GM19238 (cell line): Measurements from ENCODE around the gene PCBP3.

ENCODE experiments used
- DNase-seq: peaks from one replicate; pipeline ENCODE4 v3.0.0; 2011; ENCODE audit warnings: low spot score; ENCODE audit not compliant: insufficient read length

The PCBP3 gene

DNA sequence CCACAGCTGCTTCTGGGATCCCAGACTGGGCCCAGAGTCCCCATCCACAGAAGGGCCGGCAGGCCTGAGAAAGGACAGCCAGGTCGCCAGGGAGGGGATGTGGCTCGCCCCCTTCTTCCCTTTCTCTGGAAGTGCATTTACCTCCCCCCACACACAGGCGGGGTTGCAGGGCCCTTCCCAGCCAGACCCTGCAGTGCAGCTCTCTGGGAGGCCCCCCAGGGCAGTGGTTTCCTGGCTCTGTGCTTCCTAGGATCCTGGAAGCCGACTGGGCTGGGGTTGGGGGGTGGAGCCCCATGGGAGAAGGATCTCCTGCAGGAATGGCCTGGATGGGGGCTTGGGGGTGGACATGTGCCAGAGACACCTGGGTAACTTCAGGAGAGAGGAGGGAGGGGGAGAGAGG lies 333.9 kb downstream of the PCBP3 start:
- DNase-seq, result no peak

DNA sequence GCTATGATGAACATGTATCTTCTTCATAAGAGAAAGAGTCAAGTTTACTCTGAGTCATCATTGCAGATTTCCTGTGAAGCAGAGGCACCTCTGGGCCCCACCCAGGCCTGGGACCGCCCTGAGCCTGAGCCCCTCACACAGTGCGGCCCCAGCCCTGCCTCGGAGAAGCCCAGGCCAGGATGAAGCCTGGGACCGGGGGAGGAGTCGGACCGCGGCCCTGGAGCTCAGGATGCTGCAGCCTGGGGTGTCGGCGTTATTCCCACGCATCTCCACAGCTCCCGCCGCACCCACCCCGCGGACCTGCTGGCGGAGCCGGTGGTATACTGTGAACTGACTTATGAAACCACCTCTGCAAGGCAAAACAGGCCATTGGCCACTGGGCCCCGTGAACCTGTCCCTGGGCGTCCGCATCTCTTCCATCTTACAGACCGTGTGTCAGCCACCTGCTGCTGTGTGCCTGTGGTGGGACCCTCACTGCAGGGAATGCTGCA lies 335.7 kb downstream of the PCBP3 start:
- DNase-seq, result no peak

DNA sequence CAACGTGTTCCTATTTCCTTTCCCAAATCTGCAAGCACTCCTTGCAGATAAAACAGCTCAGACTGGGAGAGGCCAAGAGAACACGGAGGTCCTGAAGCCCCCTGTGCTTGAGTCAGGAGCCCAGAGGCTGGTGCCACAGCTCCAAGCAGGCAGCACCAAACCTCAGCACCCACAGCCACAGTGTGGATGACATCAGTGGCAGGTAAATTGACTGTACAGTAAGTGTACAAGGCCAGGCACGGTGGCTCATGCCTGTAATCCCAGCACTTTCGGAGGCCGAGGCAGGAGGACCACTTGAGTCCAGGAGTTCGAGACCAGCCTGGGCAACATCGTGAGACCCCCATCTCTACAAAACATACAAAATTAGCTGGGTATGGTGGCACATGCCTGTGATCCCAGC lies 336.1 kb downstream of the PCBP3 start:
- no peak for DNase-seq

DNA sequence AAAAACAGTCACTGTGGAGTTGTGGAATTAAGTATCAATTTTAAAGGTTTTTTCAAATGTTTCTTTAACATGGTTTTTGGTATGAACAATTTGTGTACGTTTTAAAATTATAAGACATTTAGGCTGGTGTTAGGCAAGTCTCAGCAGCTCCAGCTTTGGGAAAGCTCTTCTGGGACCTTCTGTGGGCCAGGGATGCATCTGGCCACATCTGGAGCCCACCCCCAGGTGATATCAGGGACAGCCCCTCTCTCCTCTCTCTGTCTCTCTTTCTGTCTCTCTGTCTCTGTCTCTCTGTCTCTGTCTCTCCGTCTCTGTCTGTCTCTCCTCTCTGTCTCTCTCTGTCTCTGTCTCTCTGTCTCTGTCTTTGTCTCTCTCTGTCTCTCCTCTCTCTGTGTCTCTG lies 336.7 kb downstream of the PCBP3 start:
- no peak for DNase-seq

DNA sequence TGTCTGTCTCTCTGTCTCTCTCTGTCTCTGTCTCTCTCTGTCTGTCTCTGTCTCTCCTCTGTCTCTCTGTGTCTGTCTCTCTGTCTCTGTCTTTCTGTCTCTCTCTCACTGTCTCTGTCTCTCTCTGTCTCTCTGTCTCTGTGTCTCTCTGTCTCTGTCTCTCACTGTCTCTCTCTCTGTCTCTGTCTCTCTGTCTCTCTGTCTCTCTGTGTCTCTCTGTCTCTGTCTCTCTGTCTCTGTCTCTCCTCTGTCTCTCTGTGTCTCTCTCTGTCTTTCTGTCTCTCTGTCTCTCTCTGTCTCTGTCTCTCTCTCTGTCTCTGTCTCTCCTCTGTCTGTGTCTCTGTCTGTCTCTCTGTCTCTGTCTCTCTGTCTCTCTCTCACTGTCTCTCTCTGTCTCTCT lies 337.2 kb downstream of the PCBP3 start:
- DNase-seq, result no peak

DNA sequence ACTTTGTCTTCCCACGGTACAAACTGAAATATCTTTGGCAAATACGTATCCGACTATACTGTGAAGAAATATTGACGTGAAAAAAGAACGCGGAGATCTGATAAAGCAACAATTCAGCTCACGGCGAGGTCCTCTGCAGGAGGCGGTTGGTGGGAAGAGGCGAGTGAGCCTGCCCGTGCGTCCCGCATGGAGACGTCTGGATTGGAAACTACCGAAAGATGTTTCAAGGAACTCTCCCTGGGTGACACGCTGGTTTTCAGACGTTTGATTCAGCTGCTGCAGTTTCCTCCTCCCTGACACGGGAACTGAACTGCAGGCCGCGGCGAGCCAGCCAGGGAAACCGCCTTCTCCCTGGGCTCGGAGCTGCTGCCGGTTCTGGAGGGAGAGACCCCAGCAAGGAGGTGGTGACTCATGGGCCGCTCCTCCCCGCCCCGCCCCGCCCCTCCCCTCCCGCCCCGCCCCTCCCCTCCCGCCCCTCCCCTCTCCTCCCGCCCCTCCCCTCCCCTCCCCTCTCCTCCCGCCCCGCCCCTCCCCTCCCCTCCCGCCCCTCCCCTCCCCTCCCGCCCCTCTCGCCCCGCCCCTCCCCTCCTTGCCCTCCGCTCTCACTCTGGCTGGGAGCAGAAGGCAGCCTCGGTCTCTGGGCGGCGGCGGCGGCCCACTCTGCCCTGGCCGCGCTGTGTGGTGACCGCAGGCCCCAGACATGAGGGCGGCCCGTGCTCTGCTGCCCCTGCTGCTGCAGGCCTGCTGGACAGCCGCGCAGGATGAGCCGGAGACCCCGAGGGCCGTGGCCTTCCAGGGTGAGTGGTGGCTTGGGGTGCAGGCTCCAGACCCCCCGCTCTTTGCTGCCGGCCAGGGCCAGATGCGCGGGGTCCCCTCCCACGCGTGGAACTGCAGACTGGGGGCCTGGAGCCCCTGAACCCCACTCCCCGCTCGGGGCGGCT lies 337.9 kb downstream of the PCBP3 start, which contains the start of gene COL6A1:
TSS of gene COL6A1 (plus strand) at position 620 of the 941 bp plus-strand sequence. CDS start at position 701, 81 bp downstream.
- DNase-seq, result peak; percentile 44

DNA sequence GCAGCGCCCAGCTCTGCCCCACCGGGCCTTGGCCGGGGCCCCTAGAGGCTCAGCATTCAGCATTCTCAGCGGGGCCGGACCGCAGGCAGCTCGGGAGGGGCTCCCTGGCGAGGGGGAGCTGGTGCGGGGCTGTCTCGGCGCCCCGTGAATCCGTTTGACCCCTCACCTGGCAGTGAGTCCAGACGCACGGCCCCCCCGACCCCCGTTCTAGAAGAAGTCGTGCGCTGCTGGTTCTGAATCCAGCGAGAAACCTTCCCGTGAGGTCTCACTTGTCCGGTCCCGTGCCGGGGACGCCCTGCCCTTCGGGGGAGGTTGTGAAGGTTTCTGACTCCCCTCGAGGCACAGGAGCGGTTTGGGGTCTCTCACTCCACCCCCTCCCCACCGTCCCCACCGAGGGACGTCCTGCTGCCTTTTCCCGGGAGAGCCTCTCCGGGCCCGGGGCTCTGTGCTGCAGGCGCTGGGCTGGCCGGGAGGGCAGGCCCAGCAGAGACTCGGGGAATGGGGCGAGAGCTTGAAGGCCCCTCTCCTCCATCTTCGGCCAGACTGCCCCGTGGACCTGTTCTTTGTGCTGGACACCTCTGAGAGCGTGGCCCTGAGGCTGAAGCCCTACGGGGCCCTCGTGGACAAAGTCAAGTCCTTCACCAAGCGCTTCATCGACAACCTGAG lies 338.7 kb downstream of the PCBP3 start:
- DNase-seq, result no peak

DNA sequence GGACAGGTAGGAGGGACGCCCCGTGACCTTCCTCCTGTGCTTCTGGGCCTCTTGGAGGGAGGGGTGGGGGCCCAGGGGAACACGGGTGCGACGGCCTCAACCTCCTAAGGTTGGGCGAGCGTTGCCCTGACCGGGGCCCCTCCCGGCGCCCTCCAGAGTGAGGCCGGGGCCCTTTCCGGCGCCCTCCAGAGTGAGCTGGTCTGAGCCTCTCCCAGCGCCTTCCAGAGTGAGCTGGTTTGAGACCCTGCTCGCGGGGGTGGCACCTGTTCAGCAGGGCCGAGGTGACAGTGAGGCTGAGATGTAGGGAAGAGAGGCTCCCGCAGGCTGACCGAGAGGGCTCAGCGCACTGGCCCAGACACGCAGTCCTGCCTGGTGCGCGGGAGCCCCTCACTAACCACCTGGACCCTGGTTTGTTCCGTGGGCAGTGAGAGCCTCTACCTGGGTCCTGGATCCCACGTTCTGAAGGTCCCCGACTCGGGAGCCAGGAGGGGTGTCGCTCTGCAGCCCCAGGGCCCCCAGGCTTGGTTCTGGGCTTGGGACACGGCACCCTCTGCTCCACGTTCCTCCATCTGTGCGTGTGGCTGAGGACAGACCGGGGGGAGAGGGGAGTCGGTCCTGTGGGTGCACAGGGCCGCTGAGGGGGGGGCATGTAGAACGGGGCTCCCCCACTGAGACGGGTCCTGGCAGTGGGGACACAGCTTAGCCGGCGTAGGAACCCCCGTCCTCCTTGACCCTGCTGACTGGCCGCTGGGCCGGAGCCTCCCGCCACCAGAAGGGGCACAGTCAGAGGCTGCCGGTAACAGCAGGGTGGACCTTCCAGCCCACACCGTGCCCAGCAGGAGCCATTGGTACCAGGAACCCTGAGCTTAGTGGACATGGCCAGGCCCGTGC lies 339.5 kb downstream of the PCBP3 start:
- DNase-seq, result no peak

DNA sequence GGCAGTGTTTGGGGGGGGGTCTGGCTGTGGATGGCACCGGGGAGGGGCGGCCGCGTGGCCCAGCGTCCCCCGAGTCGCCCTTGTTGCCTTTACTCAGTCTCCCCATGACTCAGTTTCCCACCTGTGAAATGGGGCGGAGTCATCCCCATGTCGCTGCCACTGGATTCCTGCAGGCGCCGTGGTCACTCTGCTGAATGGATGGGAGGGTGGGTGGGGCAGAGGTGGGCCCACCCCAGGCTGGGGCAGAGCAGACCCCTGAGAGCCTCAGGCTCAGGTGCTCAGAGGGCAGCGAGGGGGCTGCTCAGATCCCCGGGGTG lies 340.1 kb downstream of the PCBP3 start:
- no peak for DNase-seq

DNA sequence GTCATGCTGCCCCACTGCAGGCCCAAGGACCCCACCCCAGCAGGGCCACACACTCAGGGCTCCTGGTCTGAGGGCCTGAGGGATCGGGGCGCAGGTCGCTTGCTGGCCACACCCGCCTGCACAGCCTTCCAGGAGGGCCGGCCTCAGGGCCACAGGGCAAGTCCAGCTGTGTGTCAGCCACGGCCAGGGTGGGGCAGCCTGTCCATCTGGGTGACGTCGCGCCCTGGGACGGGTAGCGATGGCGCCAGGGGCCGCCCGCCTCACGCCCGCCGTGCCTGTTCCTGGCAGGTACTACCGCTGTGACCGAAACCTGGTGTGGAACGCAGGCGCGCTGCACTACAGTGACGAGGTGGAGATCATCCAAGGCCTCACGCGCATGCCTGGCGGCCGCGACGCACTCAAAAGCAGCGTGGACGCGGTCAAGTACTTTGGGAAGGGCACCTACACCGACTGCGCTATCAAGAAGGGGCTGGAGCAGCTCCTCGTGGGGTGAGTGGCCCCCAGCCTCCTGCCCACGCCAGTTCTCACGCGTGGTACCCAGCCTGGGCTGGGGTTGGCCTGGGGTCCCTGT lies 340.5 kb downstream of the PCBP3 start:
- no peak for DNase-seq

DNA sequence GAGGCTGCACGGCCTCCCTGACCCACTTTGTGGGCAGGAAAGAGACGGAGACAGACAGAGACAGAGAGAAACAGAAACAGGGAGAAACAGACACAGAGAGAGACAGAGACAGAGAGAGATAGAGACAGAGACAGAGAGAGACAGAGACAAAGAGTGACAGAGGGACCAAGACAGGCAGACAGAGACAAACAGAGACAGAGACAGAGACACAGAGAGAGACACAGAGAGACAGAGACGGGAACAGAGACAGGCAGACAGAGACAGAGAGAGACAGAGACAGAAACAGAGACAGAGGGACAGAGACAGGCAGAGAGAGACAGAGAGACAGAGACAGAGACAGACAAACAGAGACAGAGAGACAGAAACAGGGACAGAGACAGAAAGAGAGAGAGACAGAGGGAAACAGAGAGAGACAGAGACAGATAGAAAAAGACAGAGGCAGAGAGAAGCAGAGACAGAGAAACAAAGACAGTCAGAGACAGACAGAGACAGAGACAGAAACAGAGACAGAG lies 341.1 kb downstream of the PCBP3 start:
- DNase-seq, result no peak

DNA sequence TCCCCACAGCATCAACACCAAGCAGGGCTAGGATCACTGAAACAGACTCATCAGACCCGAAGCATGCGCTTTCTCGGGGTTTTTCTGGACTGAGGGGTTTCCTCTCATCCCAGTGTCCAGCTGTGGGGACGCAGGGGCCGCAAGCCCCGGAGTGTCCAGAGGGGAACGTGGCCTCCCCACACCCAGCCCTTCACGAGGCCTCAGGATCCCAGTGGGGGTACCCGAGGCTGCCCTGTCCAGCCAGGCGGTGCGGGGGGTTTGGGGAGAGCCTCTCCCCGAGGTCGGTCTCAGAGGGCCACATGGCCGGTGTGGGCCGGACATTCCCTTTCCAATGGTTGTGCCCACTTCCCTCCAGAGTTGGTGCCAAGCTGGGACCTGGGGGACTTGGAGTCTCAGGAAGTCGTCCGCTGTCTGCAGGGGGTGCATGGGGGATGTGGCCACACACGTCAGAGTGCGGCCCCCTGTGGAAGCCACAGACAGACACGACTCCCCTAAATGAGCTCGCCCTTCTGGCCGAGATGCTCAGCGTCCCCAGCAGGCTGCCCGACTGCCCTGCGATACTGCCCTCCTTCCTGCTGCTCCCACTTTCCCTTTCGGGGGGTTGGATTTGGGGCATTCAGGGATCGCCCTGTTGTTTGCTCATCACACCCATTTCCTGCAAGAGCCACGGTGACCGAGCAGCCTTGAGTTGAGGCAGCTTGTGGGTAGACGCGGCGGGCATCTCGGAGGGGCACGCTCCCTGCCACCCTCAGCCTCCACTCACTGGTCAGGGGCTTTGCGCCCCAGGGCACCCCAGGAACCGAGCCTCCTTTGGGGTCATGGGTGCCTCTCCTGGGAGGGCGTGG lies 342.2 kb downstream of the PCBP3 start:
- DNase-seq, result no peak

DNA sequence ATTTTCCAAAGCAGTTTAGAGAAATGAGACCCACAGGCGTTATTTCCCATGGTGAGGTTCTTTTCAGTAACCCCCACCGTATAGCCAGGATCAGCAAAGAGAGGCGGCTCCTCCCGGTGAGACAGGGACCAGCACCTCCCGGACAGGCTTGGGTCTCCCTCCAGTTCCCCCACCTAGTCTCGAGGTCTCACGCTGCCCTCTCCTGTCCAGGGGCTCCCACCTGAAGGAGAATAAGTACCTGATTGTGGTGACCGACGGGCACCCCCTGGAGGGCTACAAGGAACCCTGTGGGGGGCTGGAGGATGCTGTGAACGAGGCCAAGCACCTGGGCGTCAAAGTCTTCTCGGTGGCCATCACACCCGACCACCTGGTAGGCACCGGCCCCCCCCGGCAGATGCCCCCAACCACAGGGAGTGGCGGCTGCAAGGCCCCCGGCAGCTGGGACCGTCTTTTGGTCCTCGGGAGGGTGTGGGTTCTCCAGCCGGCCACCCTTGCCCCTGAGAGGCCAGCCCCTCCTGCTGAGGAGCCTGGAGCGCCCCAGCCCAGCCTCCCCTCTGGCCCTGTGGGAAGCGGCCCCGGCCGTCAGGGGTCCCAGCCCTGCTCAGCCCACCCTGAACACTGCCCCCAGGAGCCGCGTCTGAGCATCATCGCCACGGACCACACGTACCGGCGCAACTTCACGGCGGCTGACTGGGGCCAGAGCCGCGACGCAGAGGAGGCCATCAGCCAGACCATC lies 343.0 kb downstream of the PCBP3 start:
- DNase-seq, result no peak

DNA sequence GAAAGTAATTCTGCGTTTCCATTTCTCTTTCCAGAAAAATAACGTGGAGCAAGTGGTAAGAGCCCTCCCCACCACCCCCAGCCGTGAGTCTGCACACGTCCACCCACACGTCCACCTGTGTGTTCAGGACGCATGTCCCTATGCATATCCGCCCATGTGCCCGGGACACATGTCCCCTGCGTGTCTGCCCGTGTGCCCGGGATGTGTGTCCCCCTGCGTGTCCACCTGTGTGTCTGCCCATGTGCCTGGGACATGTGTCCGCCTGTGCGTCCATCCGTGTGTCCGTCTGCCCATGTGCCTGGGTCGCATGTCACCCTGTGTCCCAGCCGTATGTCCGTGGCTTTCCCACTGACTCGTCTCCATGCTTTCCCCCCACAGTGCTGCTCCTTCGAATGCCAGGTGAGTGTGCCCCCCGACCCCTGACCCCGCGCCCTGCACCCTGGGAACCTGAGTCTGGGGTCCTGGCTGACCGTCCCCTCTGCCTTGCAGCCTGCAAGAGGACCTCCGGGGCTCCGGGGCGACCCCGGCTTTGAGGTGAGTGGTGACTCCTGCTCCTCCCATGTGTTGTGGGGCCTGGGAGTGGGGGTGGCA lies 343.7 kb downstream of the PCBP3 start:
- DNase-seq, result no peak

DNA sequence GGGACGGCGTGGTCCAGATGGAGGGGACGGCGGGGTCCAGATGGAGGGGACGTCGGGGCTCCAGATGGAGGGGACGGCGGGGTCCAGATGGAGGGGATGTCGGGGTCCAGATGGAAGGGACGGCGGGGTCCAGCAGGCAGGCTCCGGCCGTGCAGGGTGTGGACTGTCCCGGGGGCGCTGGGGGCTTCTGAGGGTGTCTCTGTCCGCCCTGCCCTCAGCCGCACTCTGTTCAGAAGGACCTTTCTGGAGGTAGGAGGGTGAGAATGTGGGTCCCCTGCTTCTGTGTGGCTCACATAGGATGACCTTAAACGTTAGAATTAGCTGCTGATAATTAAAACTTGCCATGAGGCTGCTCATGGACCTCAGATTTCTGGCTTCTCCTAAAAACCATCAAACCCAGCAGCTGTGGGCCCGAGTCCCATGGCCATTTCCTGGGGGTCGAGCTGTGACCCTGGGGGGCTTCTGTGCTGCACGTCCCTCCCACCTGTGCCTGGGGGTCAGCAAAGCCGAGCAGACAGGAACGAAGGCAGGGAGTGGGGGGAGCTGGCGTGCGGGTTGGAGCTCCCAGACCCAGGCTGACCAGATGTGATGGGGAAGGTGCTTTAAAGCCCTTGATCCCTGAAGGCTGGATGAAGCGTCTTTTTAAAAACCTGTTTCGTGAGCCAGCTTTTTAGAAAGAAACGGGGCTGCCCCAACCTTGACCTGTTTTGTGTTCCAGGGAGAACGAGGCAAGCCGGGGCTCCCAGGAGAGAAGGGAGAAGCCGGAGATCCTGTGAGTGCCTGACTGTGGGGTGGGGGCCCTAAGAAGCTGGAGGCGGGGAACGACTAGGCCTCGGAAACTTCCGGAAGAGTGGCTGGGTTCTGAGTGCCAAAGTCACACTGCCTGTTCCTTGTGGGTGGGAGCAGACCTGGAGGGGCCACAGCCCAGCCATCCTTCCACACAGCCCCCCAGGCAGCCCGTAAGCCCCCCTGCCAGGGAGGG lies 345.1 kb downstream of the PCBP3 start:
- no peak for DNase-seq

DNA sequence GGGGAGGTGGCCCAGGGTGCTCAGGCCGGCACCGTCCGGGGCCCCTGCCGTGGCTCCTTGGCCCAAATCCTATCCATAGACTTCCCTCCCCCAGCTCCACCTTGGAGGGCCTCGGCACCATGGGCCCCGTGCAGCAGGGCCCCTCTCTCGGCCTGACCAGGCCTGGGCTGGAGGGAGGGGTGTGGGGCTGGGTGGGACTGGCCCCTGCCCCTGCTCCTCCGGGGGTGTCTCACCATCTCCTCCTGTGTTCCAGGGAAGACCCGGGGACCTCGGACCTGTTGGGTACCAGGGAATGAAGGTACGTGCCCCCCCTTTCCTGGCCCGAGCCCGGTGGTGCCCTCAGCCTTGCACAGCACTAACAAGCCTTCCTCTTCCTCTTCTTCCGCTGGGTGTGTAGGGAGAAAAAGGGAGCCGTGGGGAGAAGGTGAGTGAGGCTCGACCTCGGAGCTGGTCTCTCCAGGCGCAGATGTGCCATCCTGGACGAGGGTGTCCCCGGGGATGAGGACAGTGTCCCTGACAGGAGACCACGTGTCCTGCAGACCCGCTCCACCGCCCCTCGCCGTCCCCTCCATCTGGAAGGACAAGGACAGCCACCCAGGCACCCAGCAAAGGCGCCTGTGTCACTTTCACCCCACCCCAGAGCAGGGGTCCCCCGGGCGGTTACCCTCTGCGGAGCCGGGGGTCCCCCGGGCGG lies 346.0 kb downstream of the PCBP3 start:
- no peak for DNase-seq

DNA sequence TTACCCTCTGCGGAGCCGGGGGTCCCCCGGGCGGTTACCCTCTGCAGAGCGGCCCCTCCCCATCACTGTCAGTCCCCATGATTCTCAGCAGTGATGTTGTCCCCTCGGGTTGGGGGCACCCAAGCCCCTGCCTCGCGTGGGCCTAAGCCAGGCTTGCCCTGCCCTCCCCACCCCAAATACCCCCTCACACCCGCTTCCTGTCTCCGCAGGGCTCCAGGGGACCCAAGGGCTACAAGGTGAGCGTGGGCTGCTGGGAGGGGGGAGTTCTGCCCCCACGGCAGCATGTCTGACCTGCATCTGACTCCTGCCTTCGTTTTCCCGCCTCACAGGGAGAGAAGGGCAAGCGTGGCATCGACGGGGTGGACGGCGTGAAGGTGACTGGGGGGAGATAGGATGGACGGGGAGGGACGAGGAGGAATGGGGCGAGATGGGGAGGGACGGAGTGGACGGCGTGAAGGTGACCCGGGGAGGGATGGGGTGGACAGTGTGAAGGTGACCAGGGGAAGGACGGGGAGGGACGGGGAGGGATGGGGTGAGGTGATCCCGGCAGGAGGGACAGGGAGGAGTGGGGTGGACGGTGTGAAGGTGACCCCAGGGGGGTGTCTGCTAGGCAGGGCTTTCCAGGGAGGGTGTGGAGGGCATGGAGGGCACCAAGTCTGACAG lies 346.7 kb downstream of the PCBP3 start:
- DNase-seq, result no peak
